DOHH2 (cell line): Measurements from ENCODE around the gene GNPTG.

Experiments used
- CTCF ChIP-seq: fragments of 200-600 bp; sonication (generic); IDR thresholded peaks from one replicate; pipeline ENCODE4 v1.5.1; 2014; ENCODE audit warnings: antibody characterized with exemption, mild to moderate bottlenecking, low read depth, low read length; ENCODE audit not compliant: poor library complexity, severe bottlenecking
- EZH2phosphoT487 ChIP-seq: fragments of 200-600 bp; sonication (generic); IDR thresholded peaks from 2 replicates; pipeline ENCODE4 v1.6.1; 2017; ENCODE audit warnings: borderline replicate concordance, mild to moderate bottlenecking, antibody characterized with exemption, low read length, moderate library complexity, mixed read lengths

- TF ChIP-seq CTCF = no peak
- TF ChIP-seq EZH2phosphoT487 = no peak; the same call in 1 of the 2 replicates
Measured at GRCh38 chr16:1308977-1309885, 42.5 kb upstream of the GNPTG start, which contains the start of gene UBE2I.
